T-helper 17 cell (primary cell): ENCODE measurements around the gene TMEM184B. TPM values are rescaled to one million over a fixed set of nuclear protein-coding genes. Genes with fewer than 3 reads are reported as not detected.

Experiments used
- ATAC-seq: fragments of 150-1000 bp; cut with Tn5 transposase; 2 replicates; pipeline ENCODE4 v1.10.0; 2021; ENCODE audit warnings: mild to moderate bottlenecking, moderate library complexity
- DNase-seq, 3 donors: peaks; one replicate each; pipeline versions ENCODE4 v3.0.0 to v3.0.0-alpha.2; 2020 to 2021
- H3K9me3 ChIP-seq: one replicate; pipeline ENCODE4 v1.7.0; 2013; ENCODE audit warnings: low read length, mild to moderate bottlenecking; ENCODE audit not compliant: control insufficient read depth, poor library complexity, severe bottlenecking
- H3K27ac Mint-ChIP-seq: one replicate; pipeline ENCODE4 v1.8.0; 2022; ENCODE audit warnings: mild to moderate bottlenecking, moderate library complexity, mixed read lengths
- H3K27me3 Mint-ChIP-seq: one replicate; pipeline ENCODE4 v1.8.0; 2022; ENCODE audit warnings: mixed read lengths
- H3K36me3 Mint-ChIP-seq: one replicate; pipeline ENCODE4 v1.8.0; 2022; ENCODE audit warnings: low read depth, mixed read lengths
- H3K4me1 Mint-ChIP-seq: one replicate; pipeline ENCODE4 v1.8.0; 2022; ENCODE audit warnings: mild to moderate bottlenecking, mixed read lengths
- H3K4me3 Mint-ChIP-seq: one replicate; pipeline ENCODE4 v1.8.0; 2022; ENCODE audit warnings: mild to moderate bottlenecking, moderate library complexity, mixed read lengths
- total RNA-seq, 4 donors: library from RNA in 2 of 4; stranded (reverse) in 2 of 4; gene quantifications; one replicate each; pipeline ENCODE4 v1.2.3 and lab custom pipeline; 2022 to 2026

Gene TMEM184B
- total RNA-seq, 2 donors from 2014 or later: 53.3 TPM

GRCh38 chr22:38313384-38313955 lies 40.7 kb upstream of the TMEM184B start:
- Mint-ChIP-seq H3K4me3 (peak overlapping the region; percentile 66), H3K27ac (peak overlapping the region; percentile 95), H3K4me1 (peaks cover 55% of the 10 kb centered on the region), H3K36me3 (no peaks in the 10 kb centered on the region), H3K27me3 (no peaks in the 10 kb centered on the region)
- no peaks in the 10 kb centered on the region for H3K9me3 ChIP-seq
- DNase-seq (no peak), ATAC-seq (no peak)

GRCh38 chr22:38312261-38312800 lies 39.5 kb upstream of the TMEM184B start:
- Mint-ChIP-seq H3K4me3 (no peak overlapping the region), H3K27ac (peak overlapping the region; percentile 95), H3K4me1 (peaks cover 58% of the 10 kb centered on the region), H3K36me3 (no peaks in the 10 kb centered on the region), H3K27me3 (no peaks in the 10 kb centered on the region)
- no peaks in the 10 kb centered on the region for H3K9me3 ChIP-seq
- ATAC-seq (no peak), DNase-seq (no peak)

GRCh38 chr22:38311323-38311620 lies 38.5 kb upstream of the TMEM184B start:
- no peak for ATAC-seq
- H3K4me3 Mint-ChIP-seq: no peak overlapping the region
- DNase-seq: no peak
- peak overlapping the region; percentile 77 for H3K27ac Mint-ChIP-seq
- peaks cover 61% of the 10 kb centered on the region for H3K4me1 Mint-ChIP-seq
- no peaks in the 10 kb centered on the region for H3K9me3 ChIP-seq
- H3K36me3 Mint-ChIP-seq: no peaks in the 10 kb centered on the region
- H3K27me3 Mint-ChIP-seq: no peaks in the 10 kb centered on the region

- ATAC-seq (no peak), DNase-seq (no peak)
- no peaks in the 10 kb centered on the region for H3K36me3 Mint-ChIP-seq
- no peaks in the 10 kb centered on the region for H3K27me3 Mint-ChIP-seq
- peak overlapping the region; percentile 77 for H3K27ac Mint-ChIP-seq
- H3K4me3 Mint-ChIP-seq: no peak overlapping the region
- H3K4me1 Mint-ChIP-seq: peaks cover 62% of the 10 kb centered on the region
- H3K9me3 ChIP-seq: no peaks in the 10 kb centered on the region
These were observed 37.9 kb upstream of the TMEM184B start for GRCh38 chr22:38310518-38311322.

GRCh38 chr22:38309614-38310517 lies 37.1 kb upstream of the TMEM184B start:
- no peaks in the 10 kb centered on the region for H3K36me3 Mint-ChIP-seq
- H3K27me3 Mint-ChIP-seq: no peaks in the 10 kb centered on the region
- ATAC-seq: no peak
- DNase-seq: no peak
- peak overlapping the region; percentile 77 for H3K27ac Mint-ChIP-seq
- no peaks in the 10 kb centered on the region for H3K9me3 ChIP-seq
- H3K4me1 Mint-ChIP-seq: peaks cover 56% of the 10 kb centered on the region
- H3K4me3 Mint-ChIP-seq: no peak overlapping the region

- Mint-ChIP-seq H3K4me3 (no peak overlapping the region), H3K27ac (peak overlapping the region; percentile 81), H3K36me3 (no peaks in the 10 kb centered on the region)
These were observed 36.1 kb upstream of the TMEM184B start for GRCh38 chr22:38308791-38309498.

GRCh38 chr22:38305471-38306448 lies 33.0 kb upstream of the TMEM184B start:
- H3K36me3 Mint-ChIP-seq: peaks cover 1% of the 10 kb centered on the region
- DNase-seq (no peak), ATAC-seq (peak; percentile 78)
- no peaks in the 10 kb centered on the region for H3K9me3 ChIP-seq
- H3K4me3 Mint-ChIP-seq: peak overlapping the region; percentile 78
- no peaks in the 10 kb centered on the region for H3K27me3 Mint-ChIP-seq
- H3K4me1 Mint-ChIP-seq: peaks cover 40% of the 10 kb centered on the region
- H3K27ac Mint-ChIP-seq: peak overlapping the region; percentile 68

More at GRCh38 chr22:38308791-38309498, 36.1 kb upstream of the TMEM184B start:
- DNase-seq: no peak
- ATAC-seq: no peak
- H3K27me3 Mint-ChIP-seq: no peaks in the 10 kb centered on the region
- no peaks in the 10 kb centered on the region for H3K9me3 ChIP-seq
- H3K4me1 Mint-ChIP-seq: peaks cover 53% of the 10 kb centered on the region

- DNase-seq (no peak), ATAC-seq (no peak)
- Mint-ChIP-seq H3K4me1 (peaks cover 37% of the 10 kb centered on the region), H3K36me3 (peaks cover 9% of the 10 kb centered on the region), H3K4me3 (peak overlapping the region; percentile 43), H3K27me3 (no peaks in the 10 kb centered on the region), H3K27ac (peak overlapping the region; percentile 70)
- H3K9me3 ChIP-seq: no peaks in the 10 kb centered on the region
These were observed 31.7 kb upstream of the TMEM184B start for GRCh38 chr22:38304526-38304925.

- H3K4me1 Mint-ChIP-seq: peaks cover 35% of the 10 kb centered on the region
- DNase-seq (no peak), ATAC-seq (no peak)
- H3K4me3 Mint-ChIP-seq: no peak overlapping the region
- H3K27ac Mint-ChIP-seq: peak overlapping the region; percentile 70
- peaks cover 9% of the 10 kb centered on the region for H3K36me3 Mint-ChIP-seq
- no peaks in the 10 kb centered on the region for H3K9me3 ChIP-seq
- H3K27me3 Mint-ChIP-seq: no peaks in the 10 kb centered on the region
These were observed 31.2 kb upstream of the TMEM184B start for GRCh38 chr22:38303974-38304373.

- H3K9me3 ChIP-seq: no peaks in the 10 kb centered on the region
- Mint-ChIP-seq H3K36me3 (peaks cover 9% of the 10 kb centered on the region), H3K4me1 (peaks cover 30% of the 10 kb centered on the region), H3K27me3 (no peaks in the 10 kb centered on the region), H3K4me3 (no peak overlapping the region), H3K27ac (no peak overlapping the region)
- ATAC-seq: no peak
- DNase-seq: no peak
These were observed 30.1 kb upstream of the TMEM184B start for GRCh38 chr22:38302906-38303305.

- H3K36me3 Mint-ChIP-seq: peaks cover 9% of the 10 kb centered on the region
These were observed 28.1 kb upstream of the TMEM184B start for GRCh38 chr22:38300946-38301345.

More at GRCh38 chr22:38300946-38301345, 28.1 kb upstream of the TMEM184B start:
- H3K9me3 ChIP-seq: no peaks in the 10 kb centered on the region
- no peaks in the 10 kb centered on the region for H3K27me3 Mint-ChIP-seq
- no peak for ATAC-seq
- no peak for DNase-seq
- H3K4me1 Mint-ChIP-seq: peaks cover 20% of the 10 kb centered on the region
- no peak overlapping the region for H3K27ac Mint-ChIP-seq
- H3K4me3 Mint-ChIP-seq: no peak overlapping the region
